NCI-H1048 (cell line): ENCODE measurements around the gene SQSTM1.
"Not testable (repeated sequence)": the region's sequence is repeated elsewhere in the genome, so short reads cannot be mapped to it uniquely, and the experiment has no call there.

Experiments used
- DNase-seq: peaks from one replicate; lab custom pipeline; 2025; lab: John Stamatoyannopoulos, UW

Gene SQSTM1

DNA sequence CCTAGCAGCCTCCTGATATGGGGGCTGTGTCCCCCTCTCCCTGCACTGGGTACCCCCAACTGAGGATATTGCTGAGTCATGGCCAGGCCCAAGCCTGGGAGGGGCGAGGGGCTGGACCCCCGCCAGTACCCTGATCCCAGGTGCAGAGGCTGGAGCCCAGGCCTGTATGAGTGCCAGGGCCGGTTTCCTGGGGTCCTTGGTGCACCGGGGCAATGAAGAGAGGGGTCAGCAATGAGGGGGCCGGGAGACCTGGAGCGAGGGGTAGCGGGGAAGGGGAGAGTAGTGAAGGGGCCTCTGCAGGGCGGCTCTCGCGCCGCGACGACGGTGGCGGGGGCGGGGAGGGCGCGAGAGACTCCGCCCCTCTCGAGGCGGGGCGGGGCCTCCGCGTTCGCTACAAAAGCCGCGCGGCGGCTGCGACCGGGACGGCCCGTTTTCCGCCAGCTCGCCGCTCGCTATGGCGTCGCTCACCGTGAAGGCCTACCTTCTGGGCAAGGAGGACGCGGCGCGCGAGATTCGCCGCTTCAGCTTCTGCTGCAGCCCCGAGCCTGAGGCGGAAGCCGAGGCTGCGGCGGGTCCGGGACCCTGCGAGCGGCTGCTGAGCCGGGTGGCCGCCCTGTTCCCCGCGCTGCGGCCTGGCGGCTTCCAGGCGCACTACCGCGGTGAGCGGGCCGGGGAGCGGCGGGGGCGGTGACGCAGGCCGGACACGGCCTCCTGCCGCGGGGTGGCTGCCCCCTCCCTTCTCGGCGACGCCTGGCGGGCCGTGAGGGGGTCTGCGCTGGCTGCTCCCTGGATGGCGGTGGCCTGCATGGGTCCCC, at the start of gene SQSTM1:
SQSTM1 (plus strand) TSS at position 423 of the 815 bp plus-strand sequence; CDS start at position 455, 32 bp downstream.
- DNase-seq: peak; percentile 54

DNA sequence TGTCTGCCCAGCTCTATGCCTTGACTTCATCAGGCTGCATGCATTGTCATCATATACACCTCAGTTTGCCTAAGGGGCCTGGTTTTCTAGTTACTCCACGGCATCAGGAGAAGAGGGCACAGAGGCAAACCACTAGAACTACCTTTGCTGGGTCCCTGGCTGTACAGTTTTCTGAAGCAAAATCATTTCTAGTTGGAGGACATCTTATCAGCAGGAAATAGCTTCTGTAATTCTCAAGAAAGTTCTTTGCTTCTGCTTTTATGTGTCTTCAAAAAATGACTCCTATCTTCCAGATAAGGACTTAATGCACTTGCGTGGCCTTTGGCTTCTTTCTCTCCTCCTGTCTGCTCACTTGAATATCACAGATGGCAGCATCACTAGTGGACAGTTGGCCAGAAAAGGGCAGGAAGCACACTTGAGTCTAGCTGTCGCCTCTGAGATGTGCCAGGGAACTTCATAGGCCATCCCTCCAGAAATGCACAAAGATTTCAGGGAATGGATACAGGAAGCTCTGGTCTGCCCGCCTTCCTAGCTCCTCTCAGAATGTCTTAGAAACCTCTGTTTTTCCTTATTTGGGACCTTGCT, 49.3 kb upstream of the SQSTM1 start:
- DNase-seq: no peak

DNA sequence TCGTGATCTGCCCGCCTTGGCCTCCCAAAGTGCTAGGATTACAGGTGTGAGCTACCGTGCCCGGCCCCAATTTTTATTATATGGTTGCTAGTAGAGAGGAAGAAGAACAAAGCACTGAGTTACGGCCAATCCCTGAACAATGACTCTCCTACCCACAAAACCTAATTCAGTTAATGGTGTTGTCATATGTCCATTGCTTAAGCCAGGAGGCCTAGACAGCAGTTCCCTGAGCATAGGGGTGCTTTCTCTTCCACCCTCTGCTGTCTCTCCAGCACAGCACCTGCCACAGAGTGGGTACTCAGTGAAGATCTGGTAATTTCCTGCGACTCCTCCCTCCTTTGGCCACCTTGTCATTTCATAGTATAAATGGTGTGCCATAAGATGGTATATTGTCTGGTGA, 48.4 kb upstream of the SQSTM1 start:
- DNase-seq: no peak

DNA sequence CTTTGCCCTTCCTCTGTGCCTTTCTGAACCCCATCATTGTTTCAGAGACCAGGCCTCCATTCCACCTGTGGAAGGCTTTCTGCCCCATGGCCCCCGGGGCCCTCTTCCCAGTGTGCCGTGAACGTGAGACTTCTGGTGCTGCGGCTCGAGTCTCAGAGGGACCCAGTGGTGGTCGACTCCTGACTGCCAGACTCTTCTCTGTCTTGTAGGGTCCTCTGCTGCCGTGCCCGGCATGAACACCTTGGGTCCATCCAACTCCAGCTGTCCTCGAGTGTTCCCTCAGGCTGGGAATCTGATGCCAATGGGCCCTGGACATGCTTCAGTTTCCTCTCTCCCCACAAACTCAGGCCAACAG, 47.0 kb upstream of the SQSTM1 start:
- DNase-seq: no peak

DNA sequence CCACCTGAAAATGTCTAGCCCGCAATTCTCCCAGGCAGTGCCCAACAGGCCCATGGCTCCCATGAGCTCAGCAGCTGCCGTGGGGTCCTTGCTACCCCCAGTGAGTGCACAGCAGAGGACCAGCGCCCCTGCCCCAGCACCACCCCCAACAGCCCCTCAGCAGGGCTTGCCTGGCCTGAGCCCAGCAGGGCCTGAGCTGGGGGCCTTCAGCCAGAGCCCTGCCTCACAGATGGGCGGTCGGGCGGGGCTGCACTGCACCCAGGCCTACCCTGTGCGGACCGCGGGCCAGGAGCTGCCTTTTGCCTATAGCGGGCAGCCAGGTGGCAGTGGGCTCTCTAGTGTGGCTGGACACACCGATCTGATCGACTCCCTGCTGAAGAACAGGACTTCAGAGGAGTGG, 46.3 kb upstream of the SQSTM1 start:
- DNase-seq: no peak

DNA sequence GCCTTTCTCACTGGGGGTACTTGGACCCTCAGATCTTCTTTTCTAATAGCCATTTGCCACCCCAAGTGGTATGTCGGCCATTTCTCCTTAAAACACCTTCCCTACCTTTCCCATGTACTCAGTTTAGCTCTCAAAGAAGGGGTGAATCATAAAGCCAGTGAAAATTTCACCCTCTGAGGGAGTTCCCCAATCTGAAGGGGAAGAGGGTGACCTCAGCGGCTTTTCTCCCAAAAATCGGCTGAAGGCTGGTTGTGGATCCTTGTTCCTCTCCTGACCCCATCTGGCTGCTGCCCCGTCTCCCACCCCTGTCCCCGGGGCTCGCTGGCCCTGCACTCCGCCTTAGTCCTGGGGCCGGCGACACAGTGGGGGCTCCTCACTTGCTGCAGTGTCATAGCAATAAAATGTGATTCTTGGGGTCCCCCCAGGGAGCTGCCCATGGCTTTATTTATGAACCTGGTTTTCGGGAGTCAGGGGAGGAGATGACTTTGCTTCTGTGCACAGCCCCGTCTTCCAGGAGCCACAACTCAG, 44.2 kb upstream of the SQSTM1 start:
- DNase-seq: no peak

DNA sequence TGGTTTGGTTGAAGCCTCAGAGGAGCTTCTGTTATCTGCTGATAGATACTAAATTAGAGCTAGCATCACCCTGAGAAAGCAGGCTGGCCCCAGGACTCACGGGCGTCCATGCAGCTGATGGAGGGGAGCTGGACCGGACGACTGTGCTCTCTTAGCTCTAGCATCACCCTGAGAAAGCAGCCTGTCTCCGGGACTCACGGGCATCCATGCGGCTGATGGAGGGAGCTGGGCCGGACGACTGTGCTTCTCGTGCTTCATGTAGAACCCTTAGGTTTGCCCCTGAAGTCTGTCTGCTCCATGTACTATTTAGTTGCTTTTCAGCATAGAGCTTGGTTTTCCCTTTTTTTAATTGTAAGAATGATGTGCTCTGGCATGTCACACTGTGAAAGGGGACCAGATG, 43.2 kb upstream of the SQSTM1 start:
- no peak for DNase-seq

DNA sequence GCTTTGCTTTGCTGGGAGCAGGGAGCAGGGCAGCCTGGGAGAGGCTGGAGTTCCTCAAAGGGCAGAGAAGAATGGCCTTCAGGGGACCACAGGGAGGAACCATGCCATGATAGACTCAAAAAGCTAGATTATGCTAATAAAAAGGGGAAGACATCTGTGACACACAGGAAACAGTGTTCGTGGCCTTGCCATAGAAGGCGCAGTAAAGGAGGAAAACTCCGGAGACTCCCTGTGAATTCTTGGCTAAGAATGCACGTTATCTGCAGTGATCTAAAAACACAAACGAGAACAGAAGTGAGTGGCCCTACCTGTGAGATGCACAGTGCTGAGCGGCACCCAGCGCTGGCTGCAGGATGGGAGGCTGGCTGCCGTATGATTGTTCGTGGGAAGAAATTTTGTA, 42.8 kb upstream of the SQSTM1 start:
- DNase-seq: no peak

DNA sequence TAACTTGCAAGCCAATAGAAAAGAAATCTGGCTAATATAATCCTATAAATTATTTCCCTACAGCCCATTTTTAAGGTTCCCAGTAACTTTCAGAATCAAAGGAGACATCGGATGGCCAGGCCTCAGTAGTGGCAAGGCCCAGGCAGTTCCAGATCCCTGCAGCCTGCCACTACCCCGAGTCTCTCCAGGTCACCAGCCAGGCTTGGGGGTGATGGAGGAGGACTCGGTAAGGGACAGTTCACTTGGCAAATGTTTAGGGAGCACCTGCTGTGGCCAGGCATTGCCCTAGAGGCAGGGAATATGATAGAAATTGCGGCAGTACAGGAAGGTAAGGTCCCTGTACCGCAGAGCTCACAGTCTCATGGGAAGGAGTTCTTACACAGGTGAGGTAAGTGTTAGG, 42.1 kb upstream of the SQSTM1 start:
- no peak for DNase-seq

DNA sequence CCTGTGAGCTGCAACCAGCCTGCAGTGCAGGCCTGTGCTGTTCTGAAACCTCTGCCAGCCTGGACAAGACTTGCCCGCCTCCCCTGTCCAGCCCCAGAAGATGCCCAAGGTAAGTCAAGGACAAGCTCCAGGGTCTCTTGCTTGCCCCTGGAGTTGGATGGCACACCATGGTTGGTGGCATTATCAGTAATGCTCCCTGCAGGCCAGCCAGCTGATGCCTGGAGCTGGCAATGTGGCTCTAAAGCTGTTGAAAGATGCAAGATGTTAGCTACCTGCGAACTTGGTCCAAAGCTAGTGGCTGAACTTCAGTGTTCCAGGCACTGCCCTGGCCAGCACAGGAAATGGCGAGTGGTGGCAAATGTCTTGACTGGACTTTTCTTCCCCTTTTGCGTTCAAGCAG, 40.9 kb upstream of the SQSTM1 start:
- no peak for DNase-seq

DNA sequence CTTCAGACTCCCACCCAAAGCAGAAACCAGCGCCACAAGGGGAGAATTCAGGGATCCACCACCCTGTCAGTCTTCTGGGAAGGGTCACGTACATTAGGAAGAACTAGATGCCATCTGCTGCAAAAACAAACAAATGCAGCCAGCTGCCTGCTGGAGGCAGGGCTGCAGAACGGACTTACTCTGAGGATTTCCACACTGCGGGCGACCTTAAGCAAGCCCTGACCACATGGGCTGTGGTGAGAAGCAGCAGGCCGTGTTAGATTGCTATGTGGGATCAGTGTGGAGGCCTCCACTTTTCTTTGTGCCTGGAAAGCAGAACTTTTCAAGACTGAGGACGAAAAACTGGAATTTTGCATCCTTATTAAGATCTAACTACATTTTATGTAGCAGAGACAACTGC, 40.3 kb upstream of the SQSTM1 start:
- DNase-seq: no peak

DNA sequence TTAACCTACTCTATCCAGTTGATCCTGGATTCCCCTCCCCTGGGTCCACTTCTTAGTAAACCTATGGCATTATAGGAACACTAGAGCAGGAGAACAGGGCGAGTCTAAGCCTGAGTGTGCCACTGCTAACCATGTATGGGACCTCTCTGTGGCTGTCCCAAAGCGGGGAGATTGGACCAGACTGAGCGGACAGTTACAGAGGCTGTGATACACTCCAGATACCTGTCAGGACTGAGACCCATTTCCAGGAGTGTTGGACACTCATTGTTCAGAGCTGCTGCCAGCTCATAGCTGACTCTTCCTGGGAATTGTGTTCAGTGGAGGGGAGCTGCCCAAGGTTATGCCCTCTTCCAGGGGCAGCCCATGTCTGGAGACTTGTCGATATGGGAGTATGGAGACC, 38.9 kb upstream of the SQSTM1 start:
- no peak for DNase-seq

DNA sequence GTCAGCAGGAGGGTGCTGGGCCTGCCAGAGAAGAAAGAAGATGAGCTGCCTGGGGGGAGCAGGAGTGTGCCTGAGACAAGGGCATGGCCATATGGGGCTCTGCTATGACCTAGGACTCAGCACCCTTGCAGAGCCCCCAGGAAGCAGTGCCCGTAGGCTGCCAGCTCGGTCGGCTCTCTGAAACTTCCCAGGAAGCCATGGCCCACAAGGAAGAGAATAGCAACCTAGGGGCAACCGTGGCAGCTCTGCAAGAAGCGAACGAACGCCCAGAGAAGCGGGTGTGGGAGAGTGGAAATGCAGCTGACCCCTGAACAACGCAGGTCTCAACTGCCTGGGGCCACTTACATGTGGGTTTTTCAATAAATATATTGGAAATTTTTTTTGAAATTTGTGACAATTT, 37.6 kb upstream of the SQSTM1 start:
- DNase-seq: no peak

DNA sequence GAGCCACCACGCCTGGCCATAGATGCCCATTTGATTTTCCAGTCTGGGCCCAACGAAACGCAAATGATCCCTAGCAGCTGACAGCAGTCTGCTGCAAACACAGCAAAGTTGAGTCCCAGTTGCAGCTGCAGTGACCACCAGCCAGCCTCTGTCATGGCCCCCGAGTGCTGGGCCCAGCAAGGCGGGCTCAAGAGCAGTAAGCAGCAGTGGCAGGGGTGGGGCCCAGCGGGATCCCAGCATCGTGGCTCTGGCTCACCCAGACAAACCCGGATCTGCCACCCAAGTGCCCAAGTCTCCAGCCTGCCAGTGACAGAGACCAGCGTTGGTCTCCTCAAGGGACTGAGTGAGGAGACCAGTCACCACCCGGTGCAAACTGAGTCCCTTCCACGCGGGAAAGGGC, 33.8 kb upstream of the SQSTM1 start:
- no peak for DNase-seq

DNA sequence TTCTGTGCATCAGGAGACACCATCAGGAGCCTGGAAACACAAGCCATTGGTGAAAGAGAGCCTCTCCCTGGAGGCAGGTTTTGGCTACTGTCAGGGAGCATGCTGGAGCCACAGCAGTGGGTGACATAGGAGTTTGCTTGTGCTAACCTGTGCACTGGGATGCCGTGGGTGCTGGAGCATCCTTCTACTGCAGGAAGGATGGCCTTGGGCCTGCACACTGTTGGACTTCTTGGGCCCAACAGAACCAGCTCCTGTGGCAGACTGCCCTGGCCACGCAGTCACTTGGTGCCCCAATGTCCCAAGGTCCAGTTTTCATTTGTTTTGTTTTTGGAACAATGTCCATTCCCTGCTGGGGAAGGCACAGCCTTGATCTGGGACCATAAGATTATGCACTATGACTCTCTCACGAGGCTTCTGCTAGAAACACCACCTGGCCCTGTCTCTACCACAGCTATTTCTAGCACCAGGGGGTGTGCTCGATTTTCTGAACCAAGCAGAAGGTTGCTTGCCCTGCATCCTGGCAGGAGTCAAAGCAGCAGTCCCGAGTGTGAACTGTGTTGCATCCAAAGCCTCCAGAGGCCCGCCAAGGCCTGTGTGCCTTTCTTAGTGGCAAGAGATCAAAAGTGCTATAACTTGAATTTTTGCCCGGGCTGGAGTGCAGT, 32.4 kb upstream of the SQSTM1 start:
- DNase-seq: no peak

DNA sequence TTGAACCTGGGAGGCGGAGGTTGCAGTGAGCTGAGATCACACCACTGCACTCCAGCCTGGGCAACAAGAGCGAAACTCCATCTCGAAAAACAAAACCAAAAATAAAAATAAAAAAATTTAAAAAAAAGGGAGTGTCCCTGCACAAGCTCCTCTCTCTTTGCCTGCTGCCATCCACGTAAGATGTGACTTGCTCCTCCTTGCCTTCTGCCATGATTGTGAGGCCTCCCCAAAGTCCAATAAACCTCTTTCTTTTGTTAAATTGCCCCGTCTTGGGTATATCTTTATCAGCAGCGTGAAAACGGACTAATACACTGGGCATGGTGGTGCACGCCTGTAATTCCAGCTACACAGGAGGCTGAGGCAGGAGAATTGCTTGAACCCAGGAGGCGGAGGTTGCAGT, 31.4 kb upstream of the SQSTM1 start:
- not testable (repeated sequence) for DNase-seq

DNA sequence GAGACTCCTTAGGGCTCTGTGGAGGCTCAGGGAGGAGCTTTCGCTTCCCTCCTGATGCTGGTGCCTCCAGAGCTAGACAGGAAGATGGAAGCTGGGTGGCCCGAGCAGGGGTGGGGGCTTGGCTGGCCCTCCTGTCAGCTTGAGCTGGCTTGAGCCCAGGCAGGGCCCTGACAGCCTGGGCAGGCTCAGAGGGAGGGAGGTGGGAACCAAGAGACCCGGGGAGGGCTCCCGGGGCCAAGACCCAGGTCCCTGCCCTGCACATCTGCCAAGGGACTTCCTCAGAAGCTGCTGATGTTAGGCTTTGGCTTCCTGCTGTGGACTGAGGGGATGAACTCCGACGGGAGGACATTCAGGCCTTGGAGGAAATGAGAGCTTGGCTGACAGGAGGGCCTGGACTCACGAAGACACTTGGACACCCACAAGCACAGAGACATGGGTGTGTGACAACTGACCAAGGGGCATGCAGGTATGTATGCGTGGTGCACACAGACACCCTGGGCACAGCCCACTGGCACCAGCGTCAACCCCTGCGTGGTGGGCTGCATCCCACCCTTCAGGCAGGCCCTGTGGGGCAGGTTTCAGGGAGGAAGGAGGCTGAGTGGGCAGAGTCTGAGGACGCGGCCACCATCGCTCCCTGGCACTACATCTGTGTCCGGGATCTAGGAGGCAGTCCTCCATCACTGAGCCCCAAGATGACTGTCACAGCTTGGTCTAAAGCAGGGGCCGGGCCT, 28.7 kb upstream of the SQSTM1 start:
- DNase-seq: no peak

DNA sequence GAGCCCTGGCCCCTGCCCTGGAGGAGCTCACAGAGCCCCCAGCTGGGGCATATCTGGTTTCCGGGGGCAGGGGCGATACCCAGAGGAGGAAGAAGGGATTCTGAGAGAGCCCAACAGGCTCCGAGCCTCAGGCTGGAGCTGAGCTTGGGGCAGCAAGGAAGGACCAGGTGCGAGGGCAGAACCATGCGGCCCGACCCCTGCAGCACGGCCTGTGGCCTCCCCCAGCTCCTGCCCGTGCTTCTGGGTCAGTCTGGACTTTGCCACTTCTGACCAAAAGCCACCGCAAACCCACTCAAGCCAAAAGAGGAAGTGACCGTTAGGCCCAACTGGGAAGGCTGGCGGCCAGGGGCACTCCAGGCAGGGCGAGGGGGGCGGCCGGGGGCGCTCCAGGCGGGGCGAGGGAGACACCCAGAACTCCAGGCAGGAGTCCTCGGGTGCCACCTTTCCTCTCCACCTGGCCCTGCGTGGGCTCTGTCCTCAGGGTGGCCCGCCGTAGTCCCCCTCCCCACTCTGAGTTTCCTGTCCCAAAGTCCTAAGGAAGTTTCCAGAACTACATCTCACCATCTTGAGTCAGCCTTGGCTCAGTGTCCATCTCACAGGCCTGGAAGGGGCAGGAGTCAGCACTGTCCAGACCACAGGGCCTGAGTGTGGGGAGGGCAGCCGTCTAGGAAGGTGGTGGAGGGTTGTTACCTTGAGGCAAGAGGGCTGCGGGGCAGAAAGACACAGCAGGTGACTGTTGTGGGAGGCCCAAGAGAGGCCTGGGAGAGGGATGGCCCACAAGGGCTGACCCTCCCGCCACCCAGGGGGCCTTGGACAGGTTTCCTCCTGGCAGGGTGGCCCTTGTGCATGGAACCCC, 27.9 kb upstream of the SQSTM1 start:
- no peak for DNase-seq

DNA sequence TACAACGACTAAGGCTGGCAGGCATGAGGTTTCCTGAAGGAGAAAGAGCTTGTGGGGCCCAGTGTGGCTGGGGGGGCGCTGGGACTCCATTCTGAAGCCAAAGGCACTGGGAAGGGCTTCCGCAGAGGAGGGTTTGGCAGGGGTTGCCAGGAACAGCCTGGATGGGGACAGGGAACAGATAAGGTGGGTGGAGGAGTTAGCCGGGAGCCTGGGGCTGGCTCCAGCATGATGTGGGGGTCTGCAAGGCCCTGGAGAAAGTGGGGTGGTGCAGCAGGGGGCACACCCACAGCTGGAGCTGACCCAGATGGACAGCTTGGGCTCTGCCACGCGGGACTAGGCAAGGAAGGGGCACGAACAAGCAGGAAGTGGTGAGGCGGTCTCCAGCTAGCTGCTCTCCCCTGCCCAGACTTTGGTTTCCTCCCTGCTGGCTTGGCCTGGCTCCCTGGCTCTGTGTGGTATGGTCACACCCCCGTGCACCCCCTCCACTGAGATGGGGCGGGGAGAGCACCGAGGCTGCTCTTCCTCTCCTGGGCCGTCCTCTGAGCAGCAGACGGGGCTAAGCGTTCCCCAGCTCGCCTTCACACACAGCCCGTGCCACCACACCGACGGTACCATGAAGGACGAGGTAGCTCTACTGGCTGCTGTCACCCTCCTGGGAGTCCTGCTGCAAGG, 27.1 kb upstream of the SQSTM1 start, which contains the start of gene LTC4S:
LTC4S (plus strand) TSS at position 519 of the 672 bp plus-strand sequence; CDS start at position 614, 95 bp downstream.
- no peak for DNase-seq

DNA sequence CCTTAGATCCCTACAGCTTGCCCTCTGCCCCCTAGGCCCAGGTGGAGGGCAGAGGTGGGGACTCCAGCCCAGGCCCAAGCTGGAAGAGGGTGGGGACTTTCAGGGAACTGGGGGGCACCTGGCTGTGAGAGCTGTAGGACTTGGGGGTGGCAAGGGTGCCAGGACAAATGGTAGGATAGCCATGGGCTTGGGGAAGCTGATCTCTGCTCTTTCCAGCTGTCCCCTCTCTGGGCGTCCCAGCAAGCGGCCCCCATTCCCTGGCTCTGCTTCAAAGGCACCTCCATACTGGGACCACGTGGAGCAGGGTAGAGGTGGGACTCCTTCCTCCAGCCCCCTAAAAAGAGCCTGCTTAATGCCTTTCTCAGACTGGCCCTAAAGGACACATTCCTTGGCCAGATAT, 26.5 kb upstream of the SQSTM1 start:
- DNase-seq: no peak

DNA sequence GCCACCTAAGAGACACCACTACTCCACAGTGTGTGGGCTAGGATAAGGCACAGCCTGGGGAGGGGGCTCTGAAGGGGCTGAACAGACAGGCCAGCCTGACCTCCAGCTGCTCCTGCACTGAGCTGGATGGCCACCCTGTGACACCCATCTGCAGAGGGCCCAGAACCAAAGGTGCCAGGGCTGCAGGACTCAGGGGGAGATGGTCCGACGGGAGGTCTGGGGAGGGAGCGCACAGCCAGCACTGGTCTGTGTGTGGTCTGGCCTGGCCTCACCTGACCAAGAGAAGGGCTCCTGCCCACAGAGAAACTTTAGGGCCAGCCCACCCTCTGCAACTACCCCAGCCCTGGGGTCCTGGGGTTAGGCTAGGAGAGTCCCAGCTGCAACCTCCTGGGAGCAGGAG, 26.1 kb upstream of the SQSTM1 start:
- DNase-seq: no peak
